Stimulated activated naive CD8-positive, alpha-beta T cell treated with anti-CD3 and anti-CD28 coated beads, Interleukin-15, Interleukin-2, amounts not matched to agents 100 ng/mL and 50 ng/mL, for 24 hours (primary cell): ENCODE data around the gene GPD2.

Experiments used
- H3K27ac Mint-ChIP-seq: one replicate; pipeline ENCODE4 v1.8.0; 2021; ENCODE audit warnings: mild to moderate bottlenecking, mixed read lengths
- H3K27me3 Mint-ChIP-seq: one replicate; pipeline ENCODE4 v1.8.0; 2021; ENCODE audit warnings: mixed read lengths
- H3K36me3 Mint-ChIP-seq: one replicate; pipeline ENCODE4 v1.8.0; 2021; ENCODE audit warnings: low read depth, mixed read lengths
- H3K4me1 Mint-ChIP-seq: one replicate; pipeline ENCODE4 v1.8.0; 2021; ENCODE audit warnings: low read depth, mixed read lengths
- H3K4me3 Mint-ChIP-seq: one replicate; pipeline ENCODE4 v1.8.0; 2021; ENCODE audit warnings: mild to moderate bottlenecking, mixed read lengths
- H3K9me3 Mint-ChIP-seq: one replicate; pipeline ENCODE4 v1.8.0; 2021; ENCODE audit warnings: mixed read lengths

Gene GPD2

DNA sequence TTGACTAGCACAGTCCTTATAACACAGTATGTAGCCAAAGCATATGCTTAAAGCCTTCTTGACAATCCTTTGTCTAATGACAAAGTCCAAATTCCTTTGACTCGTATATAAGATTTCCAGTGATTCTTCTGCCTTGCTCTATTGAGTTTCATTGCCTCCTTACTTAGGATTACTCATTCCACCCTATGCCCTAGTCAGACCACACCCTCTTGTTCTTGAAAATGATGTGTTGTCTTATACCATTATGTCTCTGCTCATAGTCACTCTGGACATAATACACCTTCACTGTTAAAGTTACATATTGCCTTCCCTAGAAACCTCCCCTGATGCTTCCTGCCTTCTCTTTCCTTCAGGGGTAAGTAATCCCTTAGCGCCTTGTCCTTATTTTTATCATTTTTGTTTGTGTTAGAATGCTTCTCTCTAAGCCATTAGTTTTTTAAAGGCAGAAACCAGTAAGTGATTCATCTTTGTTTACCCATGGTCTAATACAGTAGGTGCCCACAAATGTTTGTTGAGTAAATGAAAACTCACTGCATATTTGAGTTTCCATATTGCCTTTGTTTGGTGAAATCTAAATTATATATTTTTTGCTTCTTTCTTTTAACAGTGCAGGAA, 19.3 kb downstream of the GPD2 start:
- H3K9me3 Mint-ChIP-seq: peaks cover 11% of the 10 kb centered on the region
- H3K27ac Mint-ChIP-seq: no peak overlapping the region
- H3K27me3 Mint-ChIP-seq: no peaks in the 10 kb centered on the region
- H3K36me3 Mint-ChIP-seq: peaks cover 26% of the 10 kb centered on the region
- peaks cover 54% of the 10 kb centered on the region for H3K4me1 Mint-ChIP-seq
- H3K4me3 Mint-ChIP-seq: no peak overlapping the region

DNA sequence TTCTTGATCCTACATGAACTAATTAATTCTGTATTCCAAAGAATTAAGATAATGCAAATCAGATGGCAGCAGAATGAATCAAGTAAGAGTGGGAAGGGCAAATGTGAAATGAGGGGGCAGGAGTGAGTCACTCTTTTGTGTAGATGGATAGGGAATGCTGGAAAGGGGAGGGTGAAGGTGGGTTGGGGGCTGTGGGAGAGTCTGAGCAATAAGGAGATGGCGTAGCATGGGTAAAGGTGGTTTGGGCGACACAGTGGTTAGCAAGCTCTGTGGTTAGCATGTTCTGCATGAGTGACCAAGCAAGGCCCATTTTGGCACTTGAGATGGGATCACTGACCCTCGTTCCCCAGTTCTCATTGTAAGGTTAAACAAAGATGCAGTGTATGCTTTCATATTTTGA, 20.4 kb downstream of the GPD2 start:
- H3K27ac Mint-ChIP-seq: peak overlapping the region; percentile 24
- H3K36me3 Mint-ChIP-seq: peaks cover 25% of the 10 kb centered on the region
- H3K9me3 Mint-ChIP-seq: peaks cover 11% of the 10 kb centered on the region
- H3K4me1 Mint-ChIP-seq: peaks cover 59% of the 10 kb centered on the region
- no peaks in the 10 kb centered on the region for H3K27me3 Mint-ChIP-seq
- H3K4me3 Mint-ChIP-seq: no peak overlapping the region

DNA sequence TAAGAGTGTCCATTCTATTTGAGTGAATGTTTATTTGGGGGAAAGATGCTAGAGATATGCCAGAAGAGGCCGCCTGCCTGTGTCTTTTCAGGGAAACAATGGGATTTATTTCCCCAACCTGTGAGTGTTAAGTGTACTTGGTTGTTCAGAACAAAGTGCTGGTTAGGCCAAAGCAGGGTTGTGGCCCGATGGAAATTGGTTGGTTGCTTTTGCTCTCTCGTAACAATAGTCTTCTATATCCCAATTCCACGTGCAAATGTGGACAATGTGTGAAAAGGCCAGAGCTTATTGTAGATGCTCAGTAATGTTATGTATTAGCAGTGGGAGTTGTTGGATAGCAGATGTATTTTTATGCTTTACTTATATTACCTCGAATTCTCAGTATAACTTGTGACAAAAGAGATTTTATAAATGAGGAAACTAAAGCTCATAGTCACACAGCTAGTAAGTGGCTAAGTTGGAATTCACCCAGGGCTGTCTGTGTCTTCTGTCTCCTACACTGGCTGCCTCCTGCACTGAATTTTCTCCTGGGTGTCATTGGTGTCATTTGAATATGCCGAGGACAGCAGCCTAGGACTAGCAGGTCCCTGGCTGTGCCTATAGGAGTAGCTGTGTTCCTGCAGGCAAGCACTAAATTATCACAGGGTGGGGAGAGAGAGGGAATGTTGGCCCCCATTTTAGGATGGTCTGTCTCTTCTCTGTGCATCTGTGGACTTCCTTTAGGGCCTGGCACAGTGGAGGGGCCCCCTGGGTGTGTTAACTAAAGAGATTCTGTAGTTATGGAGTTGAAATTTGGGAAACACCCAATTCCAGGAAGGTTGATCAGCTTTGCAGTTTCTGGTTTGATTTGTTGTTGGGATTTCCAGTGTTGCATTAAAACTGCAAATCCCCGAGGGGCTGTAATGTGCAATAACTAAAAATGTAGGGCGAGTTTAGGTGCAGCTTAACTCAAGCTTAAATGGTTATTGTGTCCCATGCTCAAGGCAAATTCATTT, 21.6 kb downstream of the GPD2 start:
- H3K4me1 Mint-ChIP-seq: peaks cover 55% of the 10 kb centered on the region
- H3K27ac Mint-ChIP-seq: no peak overlapping the region
- peaks cover 6% of the 10 kb centered on the region for H3K9me3 Mint-ChIP-seq
- H3K4me3 Mint-ChIP-seq: no peak overlapping the region
- peaks cover 22% of the 10 kb centered on the region for H3K36me3 Mint-ChIP-seq
- no peaks in the 10 kb centered on the region for H3K27me3 Mint-ChIP-seq

DNA sequence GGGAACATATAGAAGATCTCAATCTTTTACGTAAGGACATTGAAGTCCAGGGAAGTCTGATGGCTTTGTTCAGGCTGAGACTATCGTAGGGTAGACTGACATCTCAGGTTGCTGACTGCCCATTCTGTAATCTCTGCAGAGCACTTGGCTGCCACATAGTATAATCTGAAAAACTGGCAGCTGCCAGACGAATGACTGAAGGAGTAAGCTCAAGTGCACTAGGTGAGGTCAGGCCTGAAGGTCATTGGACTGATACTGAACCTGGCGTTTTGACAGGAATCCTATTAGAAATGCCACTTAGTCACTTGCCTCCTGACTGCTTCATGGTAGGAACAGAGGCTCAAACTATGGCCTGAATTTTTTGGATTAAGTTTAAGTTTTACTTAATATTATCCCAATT, 23.5 kb downstream of the GPD2 start:
- Mint-ChIP-seq H3K9me3 (no peaks in the 10 kb centered on the region), H3K27ac (no peak overlapping the region), H3K27me3 (no peaks in the 10 kb centered on the region), H3K36me3 (peaks cover 16% of the 10 kb centered on the region), H3K4me3 (no peak overlapping the region), H3K4me1 (peaks cover 45% of the 10 kb centered on the region)

DNA sequence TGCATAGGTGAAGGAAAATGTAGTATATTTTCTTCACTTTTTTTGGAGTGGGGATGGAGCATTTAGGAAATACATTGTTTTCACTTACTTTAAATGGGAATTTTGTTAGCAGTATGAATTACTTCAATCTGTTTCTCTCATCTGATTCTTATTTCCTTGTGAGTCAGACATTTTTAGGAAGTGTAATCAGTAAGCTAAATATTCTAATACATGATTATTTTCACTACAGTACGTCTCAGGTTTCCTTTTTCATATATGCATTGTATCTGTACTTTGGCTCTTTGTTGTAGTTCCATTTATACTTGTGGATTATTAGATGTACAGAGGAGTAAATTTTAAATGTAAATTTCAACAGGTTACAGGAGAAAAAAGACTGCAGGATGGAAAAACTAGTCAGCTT, 27.9 kb downstream of the GPD2 start:
- no peaks in the 10 kb centered on the region for H3K9me3 Mint-ChIP-seq
- no peak overlapping the region for H3K27ac Mint-ChIP-seq

GRCh38 chr2:156465573-156465972, 29.4 kb downstream of the GPD2 start:
- no peak overlapping the region for H3K4me3 Mint-ChIP-seq
- peaks cover 24% of the 10 kb centered on the region for H3K36me3 Mint-ChIP-seq
- H3K27me3 Mint-ChIP-seq: no peaks in the 10 kb centered on the region
- H3K27ac Mint-ChIP-seq: no peak overlapping the region
- no peaks in the 10 kb centered on the region for H3K9me3 Mint-ChIP-seq
- peaks cover 18% of the 10 kb centered on the region for H3K4me1 Mint-ChIP-seq

More for the DNA sequence above, 27.9 kb downstream of the GPD2 start:
- H3K4me1 Mint-ChIP-seq: peaks cover 20% of the 10 kb centered on the region
- H3K27me3 Mint-ChIP-seq: no peaks in the 10 kb centered on the region
- H3K36me3 Mint-ChIP-seq: peaks cover 19% of the 10 kb centered on the region
- H3K4me3 Mint-ChIP-seq: no peak overlapping the region

DNA sequence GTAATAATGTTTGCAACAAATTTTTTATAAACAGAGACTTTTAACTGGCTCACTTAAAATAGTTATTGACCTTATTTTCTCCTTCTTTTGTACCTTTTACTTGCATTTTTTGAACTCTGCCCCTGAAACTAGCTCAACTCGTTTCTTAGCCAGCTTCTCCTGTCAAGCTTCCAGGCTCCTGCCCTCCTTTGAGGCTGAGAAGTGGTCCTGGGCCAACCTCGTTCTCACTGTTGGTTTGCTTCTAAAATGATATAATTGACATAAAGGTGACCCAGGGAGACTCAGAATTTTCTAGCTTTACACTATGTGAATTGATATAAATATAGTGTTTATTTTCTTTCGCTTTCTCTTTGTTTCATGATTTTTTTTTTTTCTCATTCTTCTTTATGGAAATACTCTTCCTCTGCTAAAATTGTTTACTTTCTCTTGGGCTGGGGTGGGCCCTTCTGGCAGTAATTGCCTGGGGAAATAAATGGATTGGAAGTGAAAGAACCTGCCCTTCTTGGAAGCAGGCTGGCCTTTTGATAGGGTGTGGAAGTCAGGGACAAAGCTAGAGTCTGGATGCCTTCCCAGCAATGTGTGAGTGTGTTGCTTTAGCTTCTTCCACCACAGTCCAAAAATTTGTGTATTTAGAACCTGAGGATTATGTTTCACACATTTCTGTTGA, 30.7 kb downstream of the GPD2 start:
- H3K4me3 Mint-ChIP-seq: no peak overlapping the region
- H3K4me1 Mint-ChIP-seq: peaks cover 25% of the 10 kb centered on the region
- no peak overlapping the region for H3K27ac Mint-ChIP-seq

GRCh38 chr2:156470975-156471583, 34.9 kb downstream of the GPD2 start:
- Mint-ChIP-seq H3K27ac (peak overlapping the region; percentile 9), H3K27me3 (no peaks in the 10 kb centered on the region)

More for the DNA sequence above, 30.7 kb downstream of the GPD2 start:
- no peaks in the 10 kb centered on the region for H3K27me3 Mint-ChIP-seq
- peaks cover 24% of the 10 kb centered on the region for H3K36me3 Mint-ChIP-seq
- H3K9me3 Mint-ChIP-seq: no peaks in the 10 kb centered on the region

GRCh38 chr2:156471762-156472161, 35.6 kb downstream of the GPD2 start:
- H3K27me3 Mint-ChIP-seq: no peaks in the 10 kb centered on the region
- H3K27ac Mint-ChIP-seq: peak overlapping the region; percentile 9
- peaks cover 30% of the 10 kb centered on the region for H3K36me3 Mint-ChIP-seq
- peaks cover 53% of the 10 kb centered on the region for H3K4me1 Mint-ChIP-seq
- H3K4me3 Mint-ChIP-seq: no peak overlapping the region
- H3K9me3 Mint-ChIP-seq: no peaks in the 10 kb centered on the region

More at GRCh38 chr2:156470975-156471583, 34.9 kb downstream of the GPD2 start:
- H3K36me3 Mint-ChIP-seq: peaks cover 23% of the 10 kb centered on the region
- no peak overlapping the region for H3K4me3 Mint-ChIP-seq
- peaks cover 49% of the 10 kb centered on the region for H3K4me1 Mint-ChIP-seq
- H3K9me3 Mint-ChIP-seq: no peaks in the 10 kb centered on the region

GRCh38 chr2:156472686-156473085, 36.5 kb downstream of the GPD2 start:
- H3K4me3 Mint-ChIP-seq: no peak overlapping the region
- peaks cover 36% of the 10 kb centered on the region for H3K36me3 Mint-ChIP-seq
- no peaks in the 10 kb centered on the region for H3K9me3 Mint-ChIP-seq
- no peaks in the 10 kb centered on the region for H3K27me3 Mint-ChIP-seq
- no peak overlapping the region for H3K27ac Mint-ChIP-seq
- H3K4me1 Mint-ChIP-seq: peaks cover 55% of the 10 kb centered on the region

DNA sequence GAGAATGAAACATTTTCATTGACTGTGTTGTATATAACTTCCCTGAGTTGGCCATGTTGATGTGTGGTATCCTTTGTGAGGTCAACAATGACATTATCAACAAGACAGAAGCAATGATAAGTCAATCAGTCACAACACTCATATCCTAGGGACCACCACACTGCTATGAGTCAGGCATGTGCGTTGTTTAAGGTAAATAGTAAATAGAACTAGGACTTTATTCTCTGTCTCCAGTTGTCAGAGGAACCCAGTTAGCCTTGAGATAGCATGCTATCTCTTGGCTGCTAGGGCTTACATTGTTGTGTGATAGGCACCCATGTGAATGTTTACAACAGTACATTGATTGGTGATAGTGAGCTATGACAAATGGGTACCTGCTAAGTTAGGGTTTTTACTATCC, 37.3 kb downstream of the GPD2 start:
- no peaks in the 10 kb centered on the region for H3K27me3 Mint-ChIP-seq
- H3K27ac Mint-ChIP-seq: no peak overlapping the region
- H3K36me3 Mint-ChIP-seq: peaks cover 35% of the 10 kb centered on the region
- H3K4me3 Mint-ChIP-seq: no peak overlapping the region
- H3K9me3 Mint-ChIP-seq: no peaks in the 10 kb centered on the region
- H3K4me1 Mint-ChIP-seq: peaks cover 61% of the 10 kb centered on the region

- Mint-ChIP-seq H3K27me3 (no peaks in the 10 kb centered on the region), H3K36me3 (peaks cover 34% of the 10 kb centered on the region), H3K27ac (no peak overlapping the region), H3K4me1 (peaks cover 69% of the 10 kb centered on the region), H3K4me3 (no peak overlapping the region), H3K9me3 (no peaks in the 10 kb centered on the region)
Measured at GRCh38 chr2:156474401-156474800, 38.2 kb downstream of the GPD2 start.

DNA sequence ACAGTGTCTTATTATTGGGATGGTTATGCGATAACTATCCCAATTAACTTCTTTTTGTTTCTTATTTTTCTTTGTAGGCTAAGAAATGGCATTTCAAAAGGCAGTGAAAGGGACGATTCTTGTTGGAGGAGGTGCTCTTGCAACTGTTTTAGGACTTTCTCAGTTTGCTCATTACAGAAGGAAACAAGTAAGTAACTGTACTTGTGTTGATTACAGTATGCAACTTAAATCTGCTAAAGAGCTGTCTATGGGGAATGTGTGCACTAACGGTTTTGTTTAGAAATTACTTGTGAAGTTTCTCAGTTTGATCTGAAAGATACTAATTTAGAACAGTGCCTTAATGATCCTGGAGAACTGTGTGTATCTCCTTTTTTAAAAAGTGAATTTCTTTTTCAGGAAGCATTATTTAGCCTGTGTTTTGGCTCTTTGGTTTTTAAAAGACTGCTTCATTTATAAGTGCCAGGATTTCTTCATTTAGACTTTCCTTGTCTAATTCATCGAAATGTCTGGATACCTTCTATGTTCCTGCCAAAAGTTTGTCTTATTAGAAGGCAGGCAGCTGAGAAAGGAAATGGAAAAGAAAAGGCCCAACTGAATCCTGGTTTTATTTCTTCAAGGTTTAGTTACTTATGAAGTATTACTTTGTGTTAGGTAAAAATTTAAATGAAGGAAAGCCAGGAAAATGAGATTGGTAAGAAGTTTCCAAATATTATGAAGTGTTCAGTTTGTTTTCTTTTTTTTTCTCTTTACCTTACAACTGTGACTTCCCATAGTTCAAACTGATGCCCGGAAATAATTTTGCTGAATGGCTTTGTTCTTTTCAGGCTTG, 40.1 kb downstream of the GPD2 start:
- no peaks in the 10 kb centered on the region for H3K27me3 Mint-ChIP-seq
- H3K4me3 Mint-ChIP-seq: peak overlapping the region; percentile 17

DNA sequence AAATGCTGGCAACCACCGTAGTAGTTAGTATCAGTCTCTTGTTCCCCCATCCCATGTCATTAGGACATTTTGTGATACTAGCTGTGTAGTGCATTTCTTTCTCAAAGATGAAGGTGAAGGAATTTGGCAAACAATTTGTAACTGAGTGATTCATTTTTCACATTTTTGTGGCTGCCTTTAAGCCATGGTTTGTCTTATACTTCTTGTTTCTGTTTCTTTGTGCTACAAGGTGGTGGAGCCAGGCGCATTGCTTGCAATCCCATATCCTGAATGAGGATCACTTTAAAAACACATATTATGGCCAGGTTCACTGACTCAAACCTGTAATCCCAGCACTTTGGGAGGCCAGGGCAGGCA, 40.6 kb downstream of the GPD2 start:
- peaks cover 41% of the 10 kb centered on the region for H3K36me3 Mint-ChIP-seq
- peaks cover 78% of the 10 kb centered on the region for H3K4me1 Mint-ChIP-seq
- H3K9me3 Mint-ChIP-seq: no peaks in the 10 kb centered on the region
- peak overlapping the region; percentile 17 for H3K4me3 Mint-ChIP-seq
- no peaks in the 10 kb centered on the region for H3K27me3 Mint-ChIP-seq
- H3K27ac Mint-ChIP-seq: peak overlapping the region; percentile 82

More for the DNA sequence above, 40.1 kb downstream of the GPD2 start:
- H3K36me3 Mint-ChIP-seq: peaks cover 41% of the 10 kb centered on the region
- H3K27ac Mint-ChIP-seq: peak overlapping the region; percentile 82
- no peaks in the 10 kb centered on the region for H3K9me3 Mint-ChIP-seq
- H3K4me1 Mint-ChIP-seq: peaks cover 77% of the 10 kb centered on the region
